ENCODE measurements around the gene HINT3. TPM values are rescaled to one million over a fixed set of nuclear protein-coding genes. Genes with fewer than 3 reads are reported as not detected.

Gene HINT3
- total RNA-seq, 1 experiment from 2014 or later = 11.7 TPM

DNA sequence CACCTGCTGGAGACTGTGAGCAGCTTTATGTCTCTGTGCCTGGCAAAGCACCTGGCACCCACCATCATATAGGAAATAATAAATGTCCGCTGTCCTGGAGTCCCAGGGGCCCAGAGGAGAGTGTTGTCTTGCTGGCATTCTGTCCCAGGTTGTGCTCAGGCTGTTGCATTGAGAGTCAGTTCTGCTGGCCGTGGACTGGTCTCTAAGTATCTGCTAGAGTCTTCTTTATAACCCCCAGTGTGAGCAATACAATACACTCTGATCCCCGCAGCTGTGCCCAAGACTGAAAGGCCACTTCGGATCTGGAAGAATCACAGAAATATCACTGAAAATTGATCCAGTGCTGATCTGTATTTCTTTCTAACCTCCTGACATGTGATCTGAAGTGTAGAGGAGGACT, 38.3 kb upstream of the HINT3 start:
- no peak overlapping the region for H2AFZ ChIP-seq (ENCODE audit: low read length)
- WGBS (ENCODE audit: extremely low coverage, insufficient read length, low lambda C conversion rate) = no CpG with 5 or more reads among the region's 4 CpGs
- peaks cover 23% of the 10 kb centered on the region in 2 experiments for H3K4me1 Mint-ChIP-seq

More for the DNA sequence above, 38.3 kb upstream of the HINT3 start:
- no peaks in the 10 kb centered on the region for H3K27me3 ChIP-seq (ENCODE audit: insufficient read depth, low read length)
- H2BK15ac ChIP-seq (ENCODE audit: low read depth, low read length) = no peak overlapping the region
- peaks cover 2% of the 10 kb centered on the region; the same call in 1 of the 2 replicates for H3K4me1 ChIP-seq (ENCODE audit: insufficient read depth, low read length)
- H4K20me1 ChIP-seq (ENCODE audit: control insufficient read depth, insufficient read depth, insufficient read length) = no peaks in the 10 kb centered on the region
- Mint-ChIP-seq H3K4me3 (no peak overlapping the region), H3K36me3 (ENCODE audit: insufficient read depth in 1 of 3, low read depth in 3 of 3) (peaks cover 0 to 9% (median 2%) of the 10 kb centered on the region in 3 experiments; a peak in 4 of 7 replicates), H3K9me3 (no peaks in the 10 kb centered on the region), H3K27ac (no peak overlapping the region; a peak in 1 of 7 replicates), H3K27me3 (ENCODE audit: low read depth) (no peaks in the 10 kb centered on the region)
- no peak overlapping the region for H3K4ac ChIP-seq (ENCODE audit: low read depth, low read length)
- H3K23me2 ChIP-seq (ENCODE audit: insufficient read length, low read depth, low read length, poor library complexity, severe bottlenecking) = no peaks in the 10 kb centered on the region
- no peaks in the 10 kb centered on the region for H3K79me2 ChIP-seq (ENCODE audit: insufficient read depth, low read length)
- H3K14ac ChIP-seq (ENCODE audit: insufficient read depth, low read length) = no peak overlapping the region
- H3K9ac ChIP-seq (ENCODE audit: extremely low read depth, insufficient read length, low read length) = no peak overlapping the region
- H2AK5ac ChIP-seq (ENCODE audit: insufficient read length, low read length) = no peak overlapping the region
- no peak overlapping the region for H3K56ac ChIP-seq (ENCODE audit: insufficient read length, low read depth, low read length)
- TF ChIP-seq, protein P1, sequence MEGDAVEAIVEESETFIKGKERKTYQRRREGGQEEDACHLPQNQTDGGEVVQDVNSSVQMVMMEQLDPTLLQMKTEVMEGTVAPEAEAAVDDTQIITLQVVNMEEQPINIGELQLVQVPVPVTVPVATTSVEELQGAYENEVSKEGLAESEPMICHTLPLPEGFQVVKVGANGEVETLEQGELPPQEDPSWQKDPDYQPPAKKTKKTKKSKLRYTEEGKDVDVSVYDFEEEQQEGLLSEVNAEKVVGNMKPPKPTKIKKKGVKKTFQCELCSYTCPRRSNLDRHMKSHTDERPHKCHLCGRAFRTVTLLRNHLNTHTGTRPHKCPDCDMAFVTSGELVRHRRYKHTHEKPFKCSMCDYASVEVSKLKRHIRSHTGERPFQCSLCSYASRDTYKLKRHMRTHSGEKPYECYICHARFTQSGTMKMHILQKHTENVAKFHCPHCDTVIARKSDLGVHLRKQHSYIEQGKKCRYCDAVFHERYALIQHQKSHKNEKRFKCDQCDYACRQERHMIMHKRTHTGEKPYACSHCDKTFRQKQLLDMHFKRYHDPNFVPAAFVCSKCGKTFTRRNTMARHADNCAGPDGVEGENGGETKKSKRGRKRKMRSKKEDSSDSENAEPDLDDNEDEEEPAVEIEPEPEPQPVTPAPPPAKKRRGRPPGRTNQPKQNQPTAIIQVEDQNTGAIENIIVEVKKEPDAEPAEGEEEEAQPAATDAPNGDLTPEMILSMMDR (conservative IDR thresholded peaks at IDR 0.05) = no peak
- H2BK120ac ChIP-seq (ENCODE audit: low read depth, low read length, poor library complexity, severe bottlenecking) = no peak overlapping the region
- no peak overlapping the region for H2BK12ac ChIP-seq (ENCODE audit: insufficient read length, low read depth, low read length)
- no peak for DNase-seq
- no peak overlapping the region for H3K23ac ChIP-seq (ENCODE audit: insufficient read length, low read depth, low read length)
- H4K5ac ChIP-seq (ENCODE audit: insufficient read length, low read depth, low read length) = no peak overlapping the region
- no peak overlapping the region for H4K91ac ChIP-seq (ENCODE audit: insufficient read length, low read depth, low read length)
- no peak overlapping the region for H4K8ac ChIP-seq (replicated peaks; ENCODE audit: insufficient read length, low read depth, low read length)
- H2BK5ac ChIP-seq (ENCODE audit: insufficient read length, low read length) = no peak overlapping the region
- H2BK20ac ChIP-seq (ENCODE audit: low read depth, low read length, poor library complexity, severe bottlenecking) = no peak overlapping the region
- H3K9me3 ChIP-seq (ENCODE audit: control insufficient read depth, low read depth, low read length) = no peaks in the 10 kb centered on the region
- no peak overlapping the region for H3K18ac ChIP-seq (ENCODE audit: insufficient read length, low read depth, low read length)
- no peak overlapping the region for H3K27ac ChIP-seq (ENCODE audit: insufficient read length, low read depth, low read length)
- H3K79me1 ChIP-seq (ENCODE audit: insufficient read depth, low read depth, low read length, poor library complexity, severe bottlenecking) = no peaks in the 10 kb centered on the region
- no peak overlapping the region for H3K4me2 ChIP-seq (ENCODE audit: insufficient read depth, insufficient read length, low read length)
- no peak overlapping the region for H3T11ph ChIP-seq (ENCODE audit: low read length)

All from H9 (cell line).